Psoas muscle (tissue), 8 donors: ENCODE data around the gene LRCH2. TPM values are rescaled to one million over a fixed set of nuclear protein-coding genes. Genes with fewer than 3 reads are reported as not detected.

ENCODE experiments used
- ATAC-seq, 4 donors: fragments of 200-7000 bp; cut with Tn5 transposase; one replicate each; pipeline ENCODE4 v1.9.1; 2020; ENCODE audit warnings: moderate library complexity in 3 of 4, mild to moderate bottlenecking in 2 of 4
- DNase-seq, 2 donors: peaks; one replicate each; pipeline ENCODE4 v3.0.0-alpha.2; 2020
- H3K27ac ChIP-seq: fragments of 200-600 bp; one replicate; pipeline ENCODE4 v1.8.0; 2022
- H3K27me3 ChIP-seq, 3 donors: fragments of 200-600 bp in 1 of 3; one replicate each; pipeline versions ENCODE4 v1.6.1 to v1.8.0; 2013 to 2022; ENCODE audit warnings: low read length in 2 of 3, mild to moderate bottlenecking in 2 of 3, moderate library complexity in 1 of 3; ENCODE audit not compliant: insufficient read depth in 3 of 3
- H3K36me3 ChIP-seq, 2 donors: fragments of 200-600 bp in 1 of 2; one replicate each; pipeline versions ENCODE4 v1.6.1 to v1.8.0; 2013 to 2022; ENCODE audit warnings: low read depth in 1 of 2, mild to moderate bottlenecking in 1 of 2, moderate library complexity in 1 of 2; ENCODE audit not compliant: insufficient read depth in 1 of 2
- H3K4me1 ChIP-seq: fragments of 200-600 bp; one replicate; pipeline ENCODE4 v1.8.0; 2022
- H3K4me3 ChIP-seq: fragments of 200-600 bp; one replicate; pipeline ENCODE4 v1.8.0; 2022; ENCODE audit warnings: mild to moderate bottlenecking
- H3K9me3 ChIP-seq: fragments of 200-600 bp; one replicate; pipeline ENCODE4 v1.8.0; 2022
- CTCF ChIP-seq: fragments of 200-600 bp; IDR thresholded peaks from one replicate; pipeline ENCODE4 v1.8.0; 2022; ENCODE audit warnings: antibody characterized with exemption
- WGBS, 3 donors: extraction: QIAGEN DNeasy Blood & Tissue Kit; methylation state at CpG; one replicate each; pipeline versions ENCODE4 v1.1.6 to v1.1.7; 2013; 5-methylcytosine and 5-hydroxymethylcytosine counted together
- intact Hi-C, 2 donors: fragments of 100-400 bp; cut with DNase I; formaldehyde crosslinking; loops; one replicate each; pipeline versions ENCODE4 v1.11.0 to v1.14.2; 2022
- polyA plus RNA-seq, 3 donors: library from polyadenylated mRNA; stranded (reverse); fragments of 200-250 nt; gene quantifications; one replicate each; pipeline ENCODE4 v1.2.3, GENCODE V29; 2013
- total RNA-seq, 4 donors: library from RNA; stranded (reverse); fragmentation: NEBNext Ultra II Directional in 2 of 4; extraction: Animal tissue kit (Norgen Biotek cat#: 25700) in 2 of 4; gene quantifications; one replicate each; pipeline versions ENCODE4 v1.2.1 to v1.2.4, GENCODE V29; 2021 to 2023
- donor health status: healthy with polysubstance abuse.
- donor health status: DM: no; HTN: no; CAD: no; lungs with moderate emphysema.
- donor health status: Bipolar disorder and iron deficiency.
- donor health status: healthy.
- donor health status: DM: yes; HTN: yes; CAD: no.
- donor health status: DM: no; HTN: no; CAD: no.
- donor health status: DM: no; HTN: no; CAD: no.
- donor health status: DM: yes; HTN: yes; CAD: no.

LRCH2 gene
- total and polyA plus RNA-seq, 7 donors = 0.22 to 1.0 (median 0.35) TPM

GRCh38 chrX:115255003-115255402 lies 21.1 kb upstream of the LRCH2 start:
- intact Hi-C loops = no loop called here
- no peaks in the 10 kb centered on the region for H3K9me3 ChIP-seq
- H3K4me3 ChIP-seq = no peak overlapping the region
- peaks cover 0 to 23% (median 0%) of the 10 kb centered on the region in 3 donors for H3K27me3 ChIP-seq
- ATAC-seq (no peak), DNase-seq (no peak)
- H3K36me3 ChIP-seq = no peaks in the 10 kb centered on the region
- no peak overlapping the region for H3K27ac ChIP-seq
- TF ChIP-seq CTCF = no peak
- 82 to 87% (median 86%) methylated on average over 2 of the region's 2 CpGs for WGBS, 3 donors
- no peaks in the 10 kb centered on the region for H3K4me1 ChIP-seq

- TF ChIP-seq CTCF = no peak
- H3K27me3 ChIP-seq = peaks cover 0 to 34% (median 0%) of the 10 kb centered on the region in 3 donors
- WGBS, 3 donors = 62 to 91% (median 84%) methylated on average over 2 of the region's 2 CpGs
- H3K36me3 ChIP-seq = no peaks in the 10 kb centered on the region
- no peak for DNase-seq
- ATAC-seq = no peak
- H3K4me3 ChIP-seq = no peak overlapping the region
- no peaks in the 10 kb centered on the region for H3K4me1 ChIP-seq
- intact Hi-C loops = no loop called here
- H3K27ac ChIP-seq = no peak overlapping the region
- no peaks in the 10 kb centered on the region for H3K9me3 ChIP-seq
Measured at GRCh38 chrX:115251458-115252233, 17.8 kb upstream of the LRCH2 start.

- peaks cover 6% of the 10 kb centered on the region for H3K9me3 ChIP-seq
- DNase-seq (no peak), ATAC-seq (no peak)
- H3K4me1 ChIP-seq = no peaks in the 10 kb centered on the region
- H3K36me3 ChIP-seq = no peaks in the 10 kb centered on the region
- no peak overlapping the region for H3K4me3 ChIP-seq
- 41 to 87% (median 78%) methylated on average over 1 of the region's 1 CpG for WGBS, 3 donors
- H3K27me3 ChIP-seq = peaks cover 0 to 28% (median 0%) of the 10 kb centered on the region in 3 donors
- intact Hi-C loops = no loop called here
- TF ChIP-seq CTCF = no peak
- no peak overlapping the region for H3K27ac ChIP-seq
Measured at GRCh38 chrX:115237056-115237455, 3.2 kb upstream of the LRCH2 start.

GRCh38 chrX:115236560-115236959 lies 2.7 kb upstream of the LRCH2 start:
- no peak overlapping the region for H3K27ac ChIP-seq
- peaks cover 6% of the 10 kb centered on the region for H3K9me3 ChIP-seq
- no peaks in the 10 kb centered on the region for H3K4me1 ChIP-seq
- intact Hi-C loops = no loop called here
- no peak for ATAC-seq
- no peak overlapping the region for H3K4me3 ChIP-seq
- no peak for TF ChIP-seq CTCF
- H3K27me3 ChIP-seq = peaks cover 0 to 33% (median 0%) of the 10 kb centered on the region in 3 donors
- no peak for DNase-seq
- no peaks in the 10 kb centered on the region for H3K36me3 ChIP-seq

- Histone ChIP-seq H3K4me1 (no peaks in the 10 kb centered on the region), H3K36me3 (no peaks in the 10 kb centered on the region), H3K27me3 (peaks cover 0 to 50% (median 0%) of the 10 kb centered on the region in 3 donors), H3K4me3 (peak overlapping the region; percentile 57), H3K27ac (no peak overlapping the region), H3K9me3 (no peaks in the 10 kb centered on the region)
- ATAC-seq = no peak
- WGBS, 3 donors = 8 to 25% (median 8%) methylated on average over 3 of the region's 3 CpGs
- no peak for DNase-seq
- no peak for TF ChIP-seq CTCF
- intact Hi-C loops = no loop called here
Measured at GRCh38 chrX:115234461-115234860, 565 bp upstream of the LRCH2 start.
